Measurements from ENCODE around the gene SLC16A1. TPM values are rescaled to one million over a fixed set of nuclear protein-coding genes. Genes with fewer than 3 reads are reported as not detected.
A peak's percentile ranks its signal among the peaks of the same experiment; 100 is the strongest.

Gene SLC16A1
- total RNA-seq, 2 donors from 2014 or later: 69.0 to 88.3 TPM

- no peaks in the 10 kb centered on the region for H3K36me3 ChIP-seq
- H3K27ac ChIP-seq: no peak overlapping the region
- no peaks in the 10 kb centered on the region for H3K9me3 ChIP-seq
- TF ChIP-seq CTCF (IDR thresholded peaks at IDR 0.05): no peak
- DNase-seq (ENCODE audit: low spot score): no peak
- no peaks in the 10 kb centered on the region for H3K4me1 ChIP-seq
- no peaks in the 10 kb centered on the region for H3K27me3 ChIP-seq
- no peak overlapping the region for H3K4me3 ChIP-seq
These were observed 19.3 kb upstream of the SLC16A1 start for GRCh38 chr1:112975336-112975735.

GRCh38 chr1:112974646-112975045 is 18.6 kb upstream of the SLC16A1 start:
- no peak overlapping the region for H3K27ac ChIP-seq

GRCh38 chr1:112973788-112974187 is 17.8 kb upstream of the SLC16A1 start:
- no peak for TF ChIP-seq CTCF (IDR thresholded peaks at IDR 0.05)
- H3K4me3 ChIP-seq: no peak overlapping the region
- H3K4me1 ChIP-seq: no peaks in the 10 kb centered on the region
- no peaks in the 10 kb centered on the region for H3K27me3 ChIP-seq
- H3K27ac ChIP-seq: no peak overlapping the region
- no peak for DNase-seq (ENCODE audit: low spot score)
- H3K9me3 ChIP-seq: no peaks in the 10 kb centered on the region
- H3K36me3 ChIP-seq: peaks cover 1% of the 10 kb centered on the region

More at GRCh38 chr1:112974646-112975045, 18.6 kb upstream of the SLC16A1 start:
- DNase-seq (ENCODE audit: low spot score): no peak
- H3K4me1 ChIP-seq: no peaks in the 10 kb centered on the region
- H3K27me3 ChIP-seq: no peaks in the 10 kb centered on the region
- no peak for TF ChIP-seq CTCF (IDR thresholded peaks at IDR 0.05)
- H3K36me3 ChIP-seq: no peaks in the 10 kb centered on the region
- H3K4me3 ChIP-seq: no peak overlapping the region
- no peaks in the 10 kb centered on the region for H3K9me3 ChIP-seq

GRCh38 chr1:112971006-112971405 is 15.0 kb upstream of the SLC16A1 start:
- Histone ChIP-seq H3K4me1 (no peaks in the 10 kb centered on the region), H3K27me3 (no peaks in the 10 kb centered on the region), H3K9me3 (no peaks in the 10 kb centered on the region), H3K4me3 (no peak overlapping the region), H3K27ac (no peak overlapping the region), H3K36me3 (peaks cover 22% of the 10 kb centered on the region)
- TF ChIP-seq CTCF (IDR thresholded peaks at IDR 0.05): no peak
- DNase-seq (ENCODE audit: low spot score): no peak

- TF ChIP-seq CTCF (IDR thresholded peaks at IDR 0.05): no peak
- Histone ChIP-seq H3K27ac (peak overlapping the region in 1 of 2 donors; percentile 51), H3K4me1 (peaks cover 0 to 11% of the 10 kb centered on the region in 2 donors), H3K27me3 (no peaks in the 10 kb centered on the region), H3K9me3 (no peaks in the 10 kb centered on the region), H3K4me3 (no peak overlapping the region), H3K36me3 (peaks cover 36% of the 10 kb centered on the region)
- no peak for DNase-seq (ENCODE audit: low spot score)
These were observed 8.4 kb upstream of the SLC16A1 start for GRCh38 chr1:112964347-112964746.

- Histone ChIP-seq H3K4me3 (no peak overlapping the region), H3K9me3 (no peaks in the 10 kb centered on the region), H3K27ac (no peak overlapping the region), H3K36me3 (peaks cover 14% of the 10 kb centered on the region), H3K4me1 (peaks cover 0 to 31% of the 10 kb centered on the region in 2 donors), H3K27me3 (no peaks in the 10 kb centered on the region)
- TF ChIP-seq CTCF (IDR thresholded peaks at IDR 0.05): no peak
- DNase-seq (ENCODE audit: low spot score): no peak
These were observed 5.1 kb upstream of the SLC16A1 start for GRCh38 chr1:112961072-112961471.
